Hematopoietic multipotent progenitor cell treated with erythropoietin and hydrocortisone succinate and interleukin-3 and kit ligand, for 6 days (in vitro differentiated cells): Measurements from ENCODE around the gene NMNAT3.

Source experiments
- DNase-seq: peaks from one replicate; pipeline ENCODE4 v3.0.0-alpha.2; 2015

NMNAT3 gene

GRCh38 chr3:139574026-139574947 lies 103.5 kb downstream of the NMNAT3 start:
- peak; percentile 22 for DNase-seq

GRCh38 chr3:139572847-139573672 lies 104.7 kb downstream of the NMNAT3 start:
- peak; percentile 31 for DNase-seq

- DNase-seq: no peak
Observed at GRCh38 chr3:139571711-139572110, 106.1 kb downstream of the NMNAT3 start.

DNA sequence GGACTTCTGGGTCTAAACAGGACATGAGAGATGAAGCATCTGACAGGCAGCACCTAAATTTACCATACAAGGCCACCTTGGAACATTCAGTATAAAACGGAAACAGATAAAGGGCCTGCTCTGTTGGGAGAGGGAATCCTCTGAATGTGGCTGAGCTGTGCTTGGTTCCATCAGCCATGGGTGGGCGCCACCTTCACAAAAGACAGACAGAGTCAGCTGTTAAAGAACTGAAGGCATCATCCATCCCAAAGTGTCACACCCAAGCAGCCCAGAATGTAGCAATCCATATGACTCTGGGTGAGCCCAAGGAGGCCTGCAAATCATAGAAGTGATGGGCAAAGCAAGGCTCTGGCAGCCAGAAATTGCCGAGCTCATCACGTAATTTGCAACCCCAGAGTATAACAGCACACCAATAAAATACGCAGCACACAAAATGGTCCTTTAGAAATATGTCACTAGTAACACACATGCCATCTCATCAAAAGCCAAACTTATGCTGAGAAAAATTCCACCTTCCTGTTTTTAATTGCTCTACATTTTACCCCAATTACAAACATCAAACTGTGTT lies 113.4 kb downstream of the NMNAT3 start:
- peak; percentile 18 for DNase-seq

DNA sequence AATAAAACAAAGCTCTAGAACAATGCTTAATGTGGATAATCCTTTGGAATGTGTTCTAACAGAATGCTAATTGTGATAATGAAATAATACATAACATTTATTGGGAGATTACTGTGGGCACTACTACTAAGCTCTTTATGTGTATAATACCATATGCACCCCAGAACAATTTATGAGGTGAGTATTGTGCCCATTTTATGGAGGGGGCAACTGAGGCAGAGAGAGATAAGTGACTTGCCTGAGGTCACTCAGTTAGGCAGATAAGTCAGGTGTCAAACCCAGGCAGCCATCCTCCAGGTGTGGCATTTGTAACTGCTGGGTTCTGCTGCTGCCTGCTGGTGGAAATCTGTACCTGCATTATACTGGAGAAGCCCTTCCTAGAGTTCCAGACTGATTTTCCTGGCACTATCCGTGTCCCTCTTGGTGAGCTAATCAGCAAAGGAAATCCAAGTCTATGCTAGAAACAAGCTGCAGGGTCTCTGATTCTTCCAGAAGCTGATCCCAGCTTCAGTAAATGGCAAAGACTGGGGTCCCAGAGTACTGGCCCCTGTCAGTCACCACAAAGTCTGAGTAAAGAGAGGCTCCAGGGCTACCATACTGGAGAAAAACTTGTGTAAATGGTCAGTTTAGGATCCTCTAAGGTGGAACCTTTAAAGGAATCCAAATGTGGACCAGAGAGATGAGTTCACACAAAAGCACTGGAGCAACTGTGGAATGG lies 115.7 kb downstream of the NMNAT3 start:
- DNase-seq: no peak

DNA sequence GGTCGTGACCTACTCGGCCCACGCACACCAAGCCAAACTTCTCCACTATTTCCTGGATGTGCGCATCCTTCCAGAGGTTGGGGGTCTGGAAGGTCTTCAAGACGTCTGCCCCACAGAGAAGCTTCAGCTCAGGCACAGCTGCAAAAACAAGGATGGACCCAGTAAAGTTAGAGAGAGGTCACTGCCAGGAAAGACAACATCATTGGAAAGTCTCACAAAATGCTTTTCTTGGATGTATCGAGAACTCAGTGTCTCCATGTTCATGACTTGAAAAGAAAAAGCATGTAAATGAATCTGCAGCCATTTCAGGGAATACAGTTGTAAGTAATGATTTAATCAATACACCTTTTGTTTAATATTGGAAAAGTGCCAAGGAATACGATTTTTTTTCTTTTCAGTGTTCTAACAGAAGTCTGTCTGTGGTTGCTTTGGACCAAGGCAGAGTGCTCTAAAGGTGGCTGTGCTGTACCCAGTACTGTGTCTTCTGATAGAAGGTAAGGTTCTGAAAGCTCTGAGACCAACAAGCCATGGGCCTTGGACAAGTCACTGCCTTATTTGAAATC lies 116.4 kb downstream of the NMNAT3 start:
- no peak for DNase-seq

GRCh38 chr3:139560411-139560810 lies 117.4 kb downstream of the NMNAT3 start:
- DNase-seq: no peak

- DNase-seq: no peak
Observed at GRCh38 chr3:139559541-139559940, 118.2 kb downstream of the NMNAT3 start.

DNA sequence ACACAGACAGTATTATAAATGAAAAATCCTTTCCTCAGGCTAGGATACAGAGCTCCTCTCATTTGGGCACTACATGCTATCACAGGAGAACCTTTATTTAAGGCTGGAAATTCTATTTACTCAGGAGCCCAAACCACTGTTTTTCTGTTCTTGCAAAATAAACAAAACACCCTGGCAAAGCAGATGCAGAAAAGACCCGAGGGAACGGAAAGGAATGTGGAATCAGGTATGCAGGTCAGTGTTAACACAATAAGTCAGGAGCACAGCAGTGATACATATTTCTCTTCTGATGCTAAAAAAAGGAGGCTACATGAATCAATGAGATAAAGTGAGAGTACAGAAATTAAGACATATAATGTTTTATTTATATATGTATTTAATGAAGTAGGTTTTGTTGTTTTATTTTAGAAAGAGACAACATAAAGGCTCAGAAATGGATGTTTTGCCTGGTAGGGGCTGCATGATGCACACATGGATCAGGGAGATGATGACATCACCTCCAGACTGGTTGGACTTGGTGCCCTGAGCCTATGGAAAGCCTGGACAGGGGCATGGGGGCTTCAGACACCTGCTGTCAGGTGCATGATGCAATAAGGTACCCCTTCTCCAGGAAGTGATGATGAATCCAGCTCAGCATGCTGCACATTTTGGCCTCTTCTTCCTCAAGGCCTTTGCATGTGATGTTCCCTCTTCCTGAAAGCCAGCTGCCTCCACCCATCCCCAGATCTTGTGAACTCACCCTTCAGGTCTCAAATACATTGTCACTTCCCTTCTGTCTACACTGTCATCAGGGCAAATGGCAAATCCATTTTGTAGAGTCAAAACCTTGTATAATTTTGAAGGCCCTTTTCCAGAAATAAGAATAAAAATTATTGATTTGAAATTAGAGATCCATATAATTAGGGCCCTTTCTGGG lies 119.2 kb downstream of the NMNAT3 start:
- DNase-seq: no peak

- no peak for DNase-seq
Observed at GRCh38 chr3:139557041-139557440, 120.7 kb downstream of the NMNAT3 start.

- no peak for DNase-seq
Observed at GRCh38 chr3:139555249-139555648, 122.5 kb downstream of the NMNAT3 start.

GRCh38 chr3:139554628-139555027 lies 123.1 kb downstream of the NMNAT3 start:
- DNase-seq: no peak

DNA sequence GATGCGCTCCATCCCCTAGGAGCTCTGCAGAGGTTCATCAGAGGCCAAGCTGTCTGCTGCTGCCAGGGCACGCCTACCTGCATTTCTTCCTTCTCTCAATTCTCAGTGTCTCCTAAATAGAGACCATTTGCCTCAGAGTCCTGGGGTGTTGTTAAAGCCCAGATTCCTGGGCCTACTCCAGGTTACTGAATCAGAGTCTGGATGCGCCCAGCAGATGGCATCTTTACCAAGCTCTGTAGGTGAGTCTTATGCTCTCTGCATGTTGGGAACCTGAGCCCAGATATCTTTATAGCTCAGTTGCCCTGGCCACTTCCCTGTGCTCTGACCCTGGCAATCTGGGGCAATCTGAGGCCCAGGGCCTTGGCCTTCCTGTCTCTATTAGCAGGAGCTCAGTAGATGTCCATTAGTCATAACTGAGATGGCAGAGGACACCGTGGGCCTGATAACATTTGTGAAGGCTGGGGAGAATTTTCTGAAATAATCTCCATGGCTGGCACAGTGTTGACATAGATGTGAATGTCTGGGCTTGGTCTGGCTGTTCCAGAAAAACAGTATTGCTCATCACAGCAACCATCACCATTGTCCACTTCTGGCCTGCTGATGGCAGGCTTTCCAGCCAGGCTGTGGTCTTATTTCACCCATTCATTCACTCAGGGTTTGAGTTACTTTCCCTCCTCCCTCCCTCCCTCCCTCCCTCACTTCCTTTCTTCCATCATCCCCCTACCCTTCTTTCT lies 125.0 kb downstream of the NMNAT3 start:
- no peak for DNase-seq

DNA sequence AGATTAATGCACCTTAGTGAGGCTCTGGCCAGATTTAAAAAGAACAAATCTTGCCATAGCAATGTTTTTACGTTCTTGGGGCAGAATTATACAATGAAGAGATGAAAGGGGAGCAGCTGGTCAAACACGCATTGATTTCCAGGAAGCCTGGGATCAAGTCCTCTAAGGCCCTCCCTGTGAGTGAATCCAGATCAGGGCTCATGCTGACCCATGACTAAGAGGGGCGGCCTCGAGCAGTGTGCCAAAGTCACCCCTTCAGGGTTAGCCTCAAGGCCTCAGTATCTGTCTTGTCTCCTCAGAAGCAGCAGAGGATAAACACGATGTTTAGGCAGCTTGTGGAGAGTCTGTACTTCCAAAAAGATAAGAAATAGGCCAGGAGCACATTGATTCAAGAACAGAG lies 129.0 kb downstream of the NMNAT3 start:
- no peak for DNase-seq

GRCh38 chr3:139547666-139548065 lies 130.1 kb downstream of the NMNAT3 start:
- no peak for DNase-seq

DNA sequence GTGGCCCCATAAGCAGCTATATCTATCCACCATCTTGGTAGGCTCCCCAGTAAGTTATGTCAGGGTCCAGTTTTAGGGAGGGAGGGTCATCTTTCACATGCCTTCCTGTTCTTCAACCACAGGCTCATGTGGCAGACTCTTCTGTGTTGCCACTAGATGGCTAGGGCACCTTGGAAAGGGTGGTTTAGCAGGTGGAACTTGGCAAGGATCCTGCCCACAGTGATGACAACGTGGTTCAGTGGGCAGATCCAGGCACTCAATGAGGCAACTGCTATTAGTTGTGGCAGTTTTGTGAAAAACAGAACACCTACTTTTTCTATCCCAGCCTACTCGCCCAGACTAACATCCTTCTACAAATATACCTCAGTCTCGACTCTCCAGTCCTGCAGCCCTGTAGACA lies 131.0 kb downstream of the NMNAT3 start:
- no peak for DNase-seq

- DNase-seq: no peak
Observed at GRCh38 chr3:139541532-139542288, 136.1 kb downstream of the NMNAT3 start.

DNA sequence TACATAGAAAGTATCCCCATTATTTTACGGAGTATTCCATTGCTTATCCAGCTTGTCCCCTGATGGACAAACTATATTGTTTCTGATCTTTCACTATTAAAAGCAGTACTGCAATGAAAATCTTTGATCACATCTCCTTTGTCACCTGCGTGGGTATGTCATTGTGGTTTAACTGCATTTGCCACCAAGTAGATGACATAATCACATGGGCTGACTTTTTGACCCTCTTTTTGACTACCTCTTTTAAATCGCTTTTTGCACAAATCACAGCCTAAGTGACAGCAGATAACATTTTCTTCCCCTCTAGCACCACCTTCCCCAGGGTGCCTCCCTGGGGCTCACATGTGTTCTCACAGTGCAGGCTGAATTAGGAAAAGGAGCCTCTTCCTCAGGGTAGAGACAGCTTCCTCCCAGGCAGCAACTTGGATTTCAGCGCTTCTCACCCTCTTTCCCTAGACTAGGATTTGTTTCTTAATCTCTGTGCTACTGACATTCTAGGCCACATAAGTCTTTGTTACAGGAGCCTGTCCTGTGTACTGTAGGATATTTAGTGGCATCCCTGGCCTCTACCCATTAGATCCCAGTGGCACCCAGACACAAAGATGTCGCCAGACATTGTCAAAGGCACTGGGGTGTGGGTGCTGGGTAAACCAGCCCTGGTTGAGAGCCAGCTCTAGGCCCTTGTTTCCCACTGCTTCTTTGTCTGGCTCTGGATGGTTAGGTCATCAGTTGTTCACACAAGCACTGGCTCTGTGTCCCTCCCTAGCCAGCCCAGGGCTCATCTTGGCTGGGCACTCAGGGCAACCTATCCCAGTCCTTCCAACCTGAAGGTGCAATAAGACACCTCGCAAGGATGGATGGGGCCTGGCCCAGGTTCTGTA lies 136.9 kb downstream of the NMNAT3 start:
- DNase-seq: no peak

- no peak for DNase-seq
Observed at GRCh38 chr3:139538733-139539132, 139.0 kb downstream of the NMNAT3 start.
